ENCODE results near the gene INPP4A. TPM values are rescaled to one million over a fixed set of nuclear protein-coding genes. Genes with fewer than 3 reads are reported as not detected.

INPP4A gene
- total RNA-seq, 1 donor from 2014 or later, result 45.0 TPM

DNA sequence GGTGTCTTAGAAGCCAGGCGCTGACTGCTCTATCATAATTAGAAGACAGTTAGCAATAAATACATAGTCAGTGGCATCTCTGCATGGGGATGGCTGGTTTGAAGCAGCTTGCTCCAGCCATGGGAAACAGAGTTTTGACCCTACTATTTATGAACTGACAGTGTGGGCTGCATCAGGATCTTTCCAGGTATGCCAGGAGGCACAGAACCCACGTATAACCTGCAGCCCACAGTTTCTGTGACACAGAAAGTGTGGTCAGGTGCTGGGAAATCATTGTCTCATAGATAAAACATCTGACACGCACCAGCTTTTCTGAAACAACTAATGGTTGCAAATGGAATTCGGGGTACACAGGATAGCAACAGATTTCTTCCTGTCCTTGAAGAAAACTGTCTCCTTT, 34.7 kb downstream of the INPP4A start:
- DNase-seq, result peak; percentile 70
- intact Hi-C loops (cut with micrococcal nuclease), result loop anchor here (2.0 kb wide), 1 partner anchor 15 kb away; no protein-coding TSS in a partner anchor
- Mint-ChIP-seq H3K4me3 (peak overlapping the region; percentile 61), H3K4me1 (peaks cover 97% of the 10 kb centered on the region), H3K27ac (peak overlapping the region; percentile 88), H3K27me3 (no peaks in the 10 kb centered on the region), H3K9me3 (no peaks in the 10 kb centered on the region), H3K36me3 (ENCODE audit: low read depth) (peaks cover 14% of the 10 kb centered on the region)

DNA sequence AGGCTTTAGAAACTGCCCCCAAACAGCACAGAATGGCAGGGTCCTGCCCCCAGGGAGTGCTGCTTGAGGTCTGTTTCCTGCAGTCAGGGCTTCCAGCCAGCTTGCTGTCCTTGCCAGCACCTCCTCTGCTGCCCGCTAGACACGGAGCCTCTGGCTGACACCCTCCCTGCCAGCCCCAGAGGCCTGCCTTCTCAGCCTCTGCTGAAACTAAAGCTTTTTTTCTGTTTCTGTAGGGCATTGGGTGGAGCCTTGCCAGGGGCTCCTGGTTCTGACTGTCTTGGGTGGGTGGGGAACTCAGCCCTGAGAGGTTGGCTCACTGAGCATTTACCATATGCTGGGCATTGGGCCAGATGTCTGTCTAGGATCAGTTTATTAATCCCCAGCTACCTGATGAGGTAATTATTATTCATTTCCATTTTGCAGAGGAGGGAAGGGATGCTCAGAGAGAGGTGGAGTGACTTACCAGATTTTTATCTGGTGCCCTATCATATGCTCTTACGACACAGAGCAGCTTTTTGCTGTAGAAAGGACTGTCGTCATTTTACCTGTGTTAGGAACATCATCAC, 35.4 kb downstream of the INPP4A start:
- intact Hi-C loops (cut with micrococcal nuclease), result loop anchor here (2.0 kb wide), 2 partner anchors 15 to 41 kb away; no protein-coding TSS in a partner anchor
- H3K36me3 Mint-ChIP-seq (ENCODE audit: low read depth), result peaks cover 12% of the 10 kb centered on the region

GRCh38 chr2:98480598-98480997, 35.9 kb downstream of the INPP4A start:
- Mint-ChIP-seq H3K36me3 (ENCODE audit: low read depth) (peaks cover 12% of the 10 kb centered on the region), H3K4me1 (peaks cover 97% of the 10 kb centered on the region), H3K9me3 (no peaks in the 10 kb centered on the region), H3K4me3 (peak overlapping the region; percentile 14), H3K27me3 (no peaks in the 10 kb centered on the region), H3K27ac (peak overlapping the region; percentile 88)
- intact Hi-C loops (cut with micrococcal nuclease), result loop anchor here (2.0 kb wide), 1 partner anchor 42 kb away; no protein-coding TSS in a partner anchor
- no peak for DNase-seq

More for the DNA sequence above, 35.4 kb downstream of the INPP4A start:
- Mint-ChIP-seq H3K4me3 (peak overlapping the region; percentile 61), H3K4me1 (peaks cover 99% of the 10 kb centered on the region), H3K27ac (peak overlapping the region; percentile 88), H3K9me3 (no peaks in the 10 kb centered on the region), H3K27me3 (no peaks in the 10 kb centered on the region)
- peak; percentile 79 for DNase-seq

DNA sequence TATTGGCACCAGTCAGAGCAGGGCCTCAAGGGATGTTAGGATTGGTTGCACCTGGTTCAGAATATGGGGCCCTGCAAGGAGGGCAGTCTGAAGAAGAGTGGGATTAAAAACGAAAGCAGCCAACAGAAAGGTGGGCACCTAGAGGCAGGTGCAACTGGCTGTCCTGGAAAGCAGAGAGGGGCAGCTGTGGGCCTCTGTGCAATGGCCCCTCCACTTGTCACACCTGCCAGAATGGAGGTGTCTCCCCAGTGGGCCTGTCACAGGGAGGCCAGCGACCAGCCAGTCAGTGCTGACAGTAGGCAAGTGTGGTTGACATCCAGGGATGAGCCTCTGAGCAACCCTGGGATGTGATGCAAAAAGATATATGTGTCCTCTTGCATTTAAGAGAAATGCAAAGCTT, 37.7 kb downstream of the INPP4A start:
- peaks cover 94% of the 10 kb centered on the region for H3K4me1 Mint-ChIP-seq
- intact Hi-C loops (cut with micrococcal nuclease), result no loop called here
- H3K27ac Mint-ChIP-seq, result peak overlapping the region; percentile 76
- no peaks in the 10 kb centered on the region for H3K9me3 Mint-ChIP-seq
- DNase-seq, result peak; percentile 63
- no peaks in the 10 kb centered on the region for H3K27me3 Mint-ChIP-seq
- peaks cover 16% of the 10 kb centered on the region for H3K36me3 Mint-ChIP-seq (ENCODE audit: low read depth)
- peak overlapping the region; percentile 55 for H3K4me3 Mint-ChIP-seq

DNA sequence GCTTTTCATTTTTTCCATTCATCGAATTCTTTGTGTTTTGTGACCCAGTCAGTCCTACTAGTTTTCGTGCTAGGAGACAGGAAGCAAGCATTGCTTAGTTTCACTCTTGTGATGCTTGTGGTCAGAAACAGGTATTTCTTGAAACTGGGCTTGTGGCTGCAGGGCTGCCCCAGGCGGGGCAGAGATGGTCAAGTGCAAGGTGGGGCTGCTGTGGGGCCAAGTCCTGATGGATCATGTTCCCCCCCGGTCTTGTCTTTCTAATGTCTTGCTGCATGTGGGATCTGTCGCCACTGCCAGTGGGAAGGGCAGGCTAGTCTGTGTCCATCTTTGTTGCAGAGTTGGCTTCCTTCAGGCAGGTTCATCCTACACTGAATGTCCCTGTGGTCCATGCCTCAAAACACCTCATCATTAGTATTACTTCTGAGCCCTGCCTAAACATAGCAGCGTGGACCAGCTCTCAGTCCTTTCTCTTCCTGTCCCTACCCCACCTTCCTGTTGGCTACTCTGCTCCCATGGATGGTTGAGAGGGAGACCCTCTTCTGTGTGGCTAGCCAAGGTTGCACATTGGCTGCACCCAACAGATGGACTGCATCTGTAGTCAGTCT, 38.7 kb downstream of the INPP4A start:
- peak; percentile 81 for DNase-seq
- H3K27ac Mint-ChIP-seq, result peak overlapping the region; percentile 72
- H3K36me3 Mint-ChIP-seq (ENCODE audit: low read depth), result peaks cover 12% of the 10 kb centered on the region
- no peaks in the 10 kb centered on the region for H3K27me3 Mint-ChIP-seq
- peaks cover 94% of the 10 kb centered on the region for H3K4me1 Mint-ChIP-seq
- intact Hi-C loops (cut with micrococcal nuclease), result loop anchor here (1.0 kb wide), 1 partner anchor 9 kb away; no protein-coding TSS in a partner anchor
- peak overlapping the region; percentile 48 for H3K4me3 Mint-ChIP-seq
- H3K9me3 Mint-ChIP-seq, result no peaks in the 10 kb centered on the region

- DNase-seq, result no peak
- H3K4me1 Mint-ChIP-seq, result peaks cover 94% of the 10 kb centered on the region
- H3K4me3 Mint-ChIP-seq, result peak overlapping the region; percentile 48
- H3K36me3 Mint-ChIP-seq (ENCODE audit: low read depth), result peaks cover 10% of the 10 kb centered on the region
- H3K27me3 Mint-ChIP-seq, result no peaks in the 10 kb centered on the region
- H3K27ac Mint-ChIP-seq, result peak overlapping the region; percentile 72
- no peaks in the 10 kb centered on the region for H3K9me3 Mint-ChIP-seq
- intact Hi-C loops (cut with micrococcal nuclease), result no loop called here
These were observed 39.5 kb downstream of the INPP4A start for GRCh38 chr2:98484121-98484557.

- Mint-ChIP-seq H3K4me3 (peak overlapping the region; percentile 48), H3K27ac (peak overlapping the region; percentile 72), H3K9me3 (no peaks in the 10 kb centered on the region), H3K4me1 (peaks cover 93% of the 10 kb centered on the region), H3K36me3 (ENCODE audit: low read depth) (peaks cover 10% of the 10 kb centered on the region), H3K27me3 (no peaks in the 10 kb centered on the region)
- no peak for DNase-seq
- intact Hi-C loops (cut with micrococcal nuclease), result no loop called here
These were observed 40.2 kb downstream of the INPP4A start for GRCh38 chr2:98484652-98485452.

- intact Hi-C loops (cut with micrococcal nuclease), result no loop called here
- H3K36me3 Mint-ChIP-seq (ENCODE audit: low read depth), result peaks cover 15% of the 10 kb centered on the region
- no peaks in the 10 kb centered on the region for H3K27me3 Mint-ChIP-seq
- peak overlapping the region; percentile 48 for H3K4me3 Mint-ChIP-seq
- H3K4me1 Mint-ChIP-seq, result peaks cover 93% of the 10 kb centered on the region
- no peaks in the 10 kb centered on the region for H3K9me3 Mint-ChIP-seq
- H3K27ac Mint-ChIP-seq, result peak overlapping the region; percentile 72
- DNase-seq, result no peak
These were observed 40.7 kb downstream of the INPP4A start for GRCh38 chr2:98485453-98485755.

GRCh38 chr2:98486374-98486981, 41.8 kb downstream of the INPP4A start:
- Mint-ChIP-seq H3K36me3 (ENCODE audit: low read depth) (peaks cover 23% of the 10 kb centered on the region), H3K4me3 (no peak overlapping the region), H3K27me3 (no peaks in the 10 kb centered on the region), H3K9me3 (no peaks in the 10 kb centered on the region), H3K27ac (peak overlapping the region; percentile 39), H3K4me1 (peaks cover 85% of the 10 kb centered on the region)
- DNase-seq, result no peak
- intact Hi-C loops (cut with micrococcal nuclease), result no loop called here

DNA sequence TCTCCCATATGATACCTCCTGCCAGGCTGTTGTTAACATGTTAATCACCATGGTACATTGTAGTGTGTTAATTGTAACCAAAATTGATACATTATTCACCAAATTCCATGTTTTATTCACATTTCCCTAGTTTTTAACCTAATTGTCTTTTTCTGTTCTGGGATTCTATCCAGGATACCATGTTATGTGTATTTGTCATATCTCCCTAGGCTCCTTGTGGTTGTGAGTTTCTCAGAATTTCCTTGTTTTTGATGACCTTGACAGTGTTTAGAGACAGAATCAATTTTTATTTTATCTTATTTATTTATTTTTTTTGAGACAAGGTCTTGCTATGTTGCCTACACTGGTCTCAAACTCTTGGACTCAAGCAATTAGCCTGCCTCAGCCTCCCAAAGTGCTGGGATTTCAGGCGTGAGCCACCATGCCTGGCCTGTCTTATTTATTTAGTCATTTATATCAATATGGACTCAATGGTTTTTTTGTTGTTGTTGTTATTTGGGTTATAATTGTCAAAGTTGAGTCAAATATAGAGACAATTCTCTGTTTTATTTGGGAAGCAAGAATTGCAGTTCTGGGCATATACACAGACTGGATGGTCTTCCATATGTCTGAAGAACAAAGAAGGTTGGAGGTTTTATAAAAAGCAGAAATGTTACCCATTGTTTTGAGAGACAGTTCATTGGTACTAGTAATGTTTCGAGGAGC, 42.6 kb downstream of the INPP4A start:
- Mint-ChIP-seq H3K36me3 (ENCODE audit: low read depth) (peaks cover 29% of the 10 kb centered on the region), H3K27me3 (no peaks in the 10 kb centered on the region), H3K27ac (no peak overlapping the region), H3K9me3 (no peaks in the 10 kb centered on the region), H3K4me3 (no peak overlapping the region), H3K4me1 (peaks cover 81% of the 10 kb centered on the region)
- intact Hi-C loops (cut with micrococcal nuclease), result no loop called here
- DNase-seq, result no peak

DNA sequence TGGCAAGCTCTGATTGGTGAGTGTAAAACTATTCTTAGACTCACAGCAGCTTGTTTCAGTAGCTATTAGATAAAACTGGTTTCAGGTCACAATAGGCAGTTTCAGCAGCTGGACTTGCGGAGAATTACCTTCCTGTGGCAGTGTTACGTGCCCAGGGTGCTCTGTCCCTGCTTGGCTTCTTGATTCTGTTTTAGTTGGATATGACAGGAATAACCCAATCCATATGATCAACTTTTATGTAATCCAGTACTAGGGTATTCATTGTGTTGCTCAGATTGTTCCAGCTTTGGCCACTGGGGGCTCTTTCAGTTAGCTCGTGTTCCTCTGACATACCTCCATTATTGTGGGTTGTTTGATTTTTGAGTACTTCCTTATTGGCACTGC, 43.1 kb downstream of the INPP4A start:
- Mint-ChIP-seq H3K9me3 (no peaks in the 10 kb centered on the region), H3K36me3 (ENCODE audit: low read depth) (peaks cover 35% of the 10 kb centered on the region), H3K4me3 (no peak overlapping the region), H3K4me1 (peaks cover 78% of the 10 kb centered on the region), H3K27me3 (no peaks in the 10 kb centered on the region), H3K27ac (peak overlapping the region; percentile 65)
- DNase-seq, result peak; percentile 83
- intact Hi-C loops (cut with micrococcal nuclease), result loop anchor here (2.0 kb wide), 1 partner anchor 19 kb away; no protein-coding TSS in a partner anchor

- Mint-ChIP-seq H3K4me1 (peaks cover 74% of the 10 kb centered on the region), H3K9me3 (no peaks in the 10 kb centered on the region), H3K36me3 (ENCODE audit: low read depth) (peaks cover 36% of the 10 kb centered on the region), H3K27ac (peak overlapping the region; percentile 65), H3K27me3 (no peaks in the 10 kb centered on the region), H3K4me3 (no peak overlapping the region)
- no peak for DNase-seq
- intact Hi-C loops (cut with micrococcal nuclease), result loop anchor here (2.0 kb wide), 1 partner anchor 19 kb away; no protein-coding TSS in a partner anchor
These were observed 43.6 kb downstream of the INPP4A start for GRCh38 chr2:98488252-98488651.

GRCh38 chr2:98489486-98489885, 44.8 kb downstream of the INPP4A start:
- H3K36me3 Mint-ChIP-seq (ENCODE audit: low read depth), result peaks cover 41% of the 10 kb centered on the region
- no peak for DNase-seq
- intact Hi-C loops (cut with micrococcal nuclease), result loop anchor here (2.0 kb wide), 1 partner anchor 17 kb away; no protein-coding TSS in a partner anchor
- peaks cover 61% of the 10 kb centered on the region for H3K4me1 Mint-ChIP-seq
- no peaks in the 10 kb centered on the region for H3K9me3 Mint-ChIP-seq
- no peaks in the 10 kb centered on the region for H3K27me3 Mint-ChIP-seq
- H3K27ac Mint-ChIP-seq, result no peak overlapping the region
- H3K4me3 Mint-ChIP-seq, result no peak overlapping the region

Data from activated CD4-positive, alpha-beta T cell treated with anti-CD3 and anti-CD28 coated beads, Interleukin-2, amount 10 ng/mL, durations not matched to agents 24 days and 14 days (primary cell).